Ovary (tissue), 9 donors: ENCODE results near the gene PSMD1. TPM values are rescaled to one million over a fixed set of nuclear protein-coding genes. Genes with fewer than 3 reads are reported as not detected.

Experiments used
- DNase-seq, 5 donors: peaks; one replicate each; pipeline ENCODE4 v3.0.0-alpha.2; 2019 to 2020
- H3K27ac ChIP-seq, 2 donors: fragments of 200-600 bp; one replicate each; pipeline versions ENCODE4 v1.5.1 to v1.8.0; 2019 to 2022
- H3K27me3 ChIP-seq: fragments of 200-600 bp; one replicate; pipeline ENCODE4 v1.8.0; 2022
- H3K36me3 ChIP-seq: fragments of 200-600 bp; sonication (generic); one replicate; pipeline ENCODE4 v1.5.1; 2019
- H3K4me1 ChIP-seq: one replicate; pipeline ENCODE4 v1.8.1; 2013; ENCODE audit warnings: mild to moderate bottlenecking, moderate library complexity; ENCODE audit not compliant: insufficient read depth
- H3K4me3 ChIP-seq: fragments of 200-600 bp; sonication (generic); one replicate; pipeline ENCODE4 v1.5.1; 2017
- H3K9me3 ChIP-seq, 2 donors: fragments of 200-600 bp in 1 of 2; sonication (generic) in 1 of 2; one replicate each; pipeline versions ENCODE4 v1.5.1 to v1.8.1; 2013 to 2019; ENCODE audit warnings: mild to moderate bottlenecking in 1 of 2, moderate library complexity in 1 of 2
- EP300 ChIP-seq: sonication (generic); formaldehyde crosslinking; IDR thresholded peaks from one replicate; pipeline ENCODE4 v1.6.1; 2017; ENCODE audit warnings: antibody characterized with exemption
- POLR2A ChIP-seq: fragments of 450-650 bp; IDR thresholded peaks from one replicate; pipeline ENCODE4 v1.6.1; 2017; ENCODE audit warnings: antibody characterized with exemption, mild to moderate bottlenecking, moderate library complexity
- WGBS, 3 donors: extraction: QIAGEN DNeasy Blood & Tissue Kit in 1 of 3; methylation state at CpG; one replicate each; pipeline versions ENCODE4 v1.1.5 to v1.1.7; 2013 to 2017; 5-methylcytosine and 5-hydroxymethylcytosine counted together
- intact Hi-C, 4 donors: fragments of 100-400 bp; cut with DNase I; formaldehyde crosslinking; loops; one replicate each; pipeline versions ENCODE4 v1.11.0 to v1.15.1; 2022 to 2023
- polyA plus RNA-seq, 2 donors: library from polyadenylated mRNA; stranded (reverse); fragments of 200-250 nt in 1 of 2; fragments of 350-450 nt in 1 of 2; fragmentation: Illumina TruSeq in 1 of 2; extraction: RNeasy Lipid Tissue Mini Kit (QIAGEN cat#74804) in 1 of 2; gene quantifications; one replicate each; pipeline ENCODE4 v1.2.3, GENCODE V29; 2013 to 2014
- total RNA-seq, 7 donors: library from RNA; depleted of rRNA in 2 of 7; stranded (reverse); fragments of >200 nt in 2 of 7; fragmentation: NEBNext Ultra II Directional in 3 of 7; extraction: Animal tissue kit (Norgen Biotek cat#: 25700) in 3 of 7; gene quantifications; one replicate each; pipeline versions ENCODE4 v1.1.0 to v1.2.4, GENCODE V29; 2016 to 2023
- TF ChIP-seq, protein P1 (sequence below), 3 donors: fragments of 450-650 bp in 2 of 3; fragments of 200-600 bp in 1 of 3; IDR thresholded peaks; one replicate each; pipeline versions ENCODE4 v1.5.1 to v1.8.0; 2016 to 2022; ENCODE audit warnings: antibody characterized with exemption in 3 of 3, mild to moderate bottlenecking in 1 of 3
- donor health status: DM: no; HTN: no; CAD: no; lungs with moderate emphysema.
- donor health status: DM: no; HTN: no; CAD: no.
- donor health status: Bipolar disorder and iron deficiency.
- donor health status: DM: yes; HTN: yes; CAD: no.
- donor health status: DM: no; HTN: no; CAD: no.
- donor health status: DM: yes; HTN: yes; CAD: no.

The PSMD1 gene
- total and polyA plus RNA-seq, 9 donors = 19.0 to 73.2 (median 57.8) TPM

- 15 to 23% (median 17%) methylated on average over 8 of the region's 8 CpGs for WGBS, 3 donors
- Histone ChIP-seq H3K4me1 (peaks cover 4% of the 10 kb centered on the region), H3K27ac (peak overlapping the region in 1 of 2 donors; percentile 65), H3K27me3 (no peaks in the 10 kb centered on the region), H3K4me3 (no peak overlapping the region), H3K9me3 (no peaks in the 10 kb centered on the region), H3K36me3 (no peaks in the 10 kb centered on the region)
- no peak for TF ChIP-seq EP300
- TF ChIP-seq, protein P1, sequence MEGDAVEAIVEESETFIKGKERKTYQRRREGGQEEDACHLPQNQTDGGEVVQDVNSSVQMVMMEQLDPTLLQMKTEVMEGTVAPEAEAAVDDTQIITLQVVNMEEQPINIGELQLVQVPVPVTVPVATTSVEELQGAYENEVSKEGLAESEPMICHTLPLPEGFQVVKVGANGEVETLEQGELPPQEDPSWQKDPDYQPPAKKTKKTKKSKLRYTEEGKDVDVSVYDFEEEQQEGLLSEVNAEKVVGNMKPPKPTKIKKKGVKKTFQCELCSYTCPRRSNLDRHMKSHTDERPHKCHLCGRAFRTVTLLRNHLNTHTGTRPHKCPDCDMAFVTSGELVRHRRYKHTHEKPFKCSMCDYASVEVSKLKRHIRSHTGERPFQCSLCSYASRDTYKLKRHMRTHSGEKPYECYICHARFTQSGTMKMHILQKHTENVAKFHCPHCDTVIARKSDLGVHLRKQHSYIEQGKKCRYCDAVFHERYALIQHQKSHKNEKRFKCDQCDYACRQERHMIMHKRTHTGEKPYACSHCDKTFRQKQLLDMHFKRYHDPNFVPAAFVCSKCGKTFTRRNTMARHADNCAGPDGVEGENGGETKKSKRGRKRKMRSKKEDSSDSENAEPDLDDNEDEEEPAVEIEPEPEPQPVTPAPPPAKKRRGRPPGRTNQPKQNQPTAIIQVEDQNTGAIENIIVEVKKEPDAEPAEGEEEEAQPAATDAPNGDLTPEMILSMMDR (IDR thresholded peaks at IDR 0.05) = no peak
- no peak for TF ChIP-seq POLR2A
- intact Hi-C loops = no loop called here
- DNase-seq = peak in 2 of 5 donors; percentile 42 to 62
These were observed 96.3 kb downstream of the PSMD1 start for GRCh38 chr2:231152800-231153557.

DNA sequence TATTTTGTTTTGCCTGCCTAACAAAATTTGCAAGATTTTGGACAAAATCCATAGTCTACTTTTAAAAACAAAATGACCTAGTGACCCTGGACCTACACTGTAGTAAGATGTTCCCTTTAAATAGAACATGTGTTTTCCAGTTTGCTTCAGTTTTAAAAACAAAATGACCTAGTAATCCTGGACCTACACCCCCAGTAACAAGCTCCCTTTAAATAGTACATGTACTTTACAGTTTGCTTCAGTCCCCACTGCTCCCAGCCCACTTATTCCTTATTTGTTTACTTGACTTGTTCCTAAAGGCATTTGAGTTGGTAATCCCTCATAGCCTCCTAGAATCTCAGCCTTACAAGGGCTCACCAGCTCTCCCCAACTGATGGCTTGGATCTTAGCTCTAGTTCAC, 102.6 kb downstream of the PSMD1 start:
- no peak for DNase-seq
- intact Hi-C loops = no loop called here
- H3K36me3 ChIP-seq = no peaks in the 10 kb centered on the region

GRCh38 chr2:231160701-231161100, 104.0 kb downstream of the PSMD1 start:
- 98 to 99% (median 98%) methylated on average over 5 of the region's 5 CpGs for WGBS, 3 donors
- TF ChIP-seq POLR2A (no peak), EP300 (no peak)
- TF ChIP-seq, protein P1 (IDR thresholded peaks at IDR 0.05) = no peak
- intact Hi-C loops = no loop called here
- DNase-seq = no peak
- H3K27ac ChIP-seq = no peak overlapping the region
- H3K9me3 ChIP-seq = no peaks in the 10 kb centered on the region
- H3K4me3 ChIP-seq = no peak overlapping the region
- no peaks in the 10 kb centered on the region for H3K27me3 ChIP-seq
- no peaks in the 10 kb centered on the region for H3K36me3 ChIP-seq
- peaks cover 4% of the 10 kb centered on the region for H3K4me1 ChIP-seq

More for the DNA sequence above, 102.6 kb downstream of the PSMD1 start:
- H3K27ac ChIP-seq = no peak overlapping the region
- no peaks in the 10 kb centered on the region for H3K9me3 ChIP-seq
- no peaks in the 10 kb centered on the region for H3K27me3 ChIP-seq
- H3K4me1 ChIP-seq = peaks cover 4% of the 10 kb centered on the region
- no peak for TF ChIP-seq EP300
- TF ChIP-seq, protein P1 (IDR thresholded peaks at IDR 0.05) = no peak
- no peak for TF ChIP-seq POLR2A
- H3K4me3 ChIP-seq = no peak overlapping the region

GRCh38 chr2:231161252-231161839, 104.7 kb downstream of the PSMD1 start:
- H3K9me3 ChIP-seq = no peaks in the 10 kb centered on the region
- no peaks in the 10 kb centered on the region for H3K36me3 ChIP-seq
- peaks cover 4% of the 10 kb centered on the region for H3K4me1 ChIP-seq
- no peak overlapping the region for H3K27ac ChIP-seq
- H3K4me3 ChIP-seq = no peak overlapping the region
- intact Hi-C loops = no loop called here
- 75 to 81% (median 80%) methylated on average over 7 of the region's 7 CpGs for WGBS, 3 donors
- no peak for DNase-seq
- no peaks in the 10 kb centered on the region for H3K27me3 ChIP-seq
- TF ChIP-seq, protein P1 (IDR thresholded peaks at IDR 0.05) = no peak
- TF ChIP-seq POLR2A (no peak), EP300 (no peak)
